ENCODE data around the gene KCNIP1.

KCNIP1 gene

GRCh38 chr5:170596482-170597044, 92.7 kb downstream of the KCNIP1 start:
- H3K9me3 ChIP-seq (ENCODE audit: control insufficient read depth, insufficient read depth, low read length), result no peaks in the 10 kb centered on the region
- H3K36me3 ChIP-seq (ENCODE audit: control insufficient read depth, insufficient read depth, low read length), result no peaks in the 10 kb centered on the region
- H3K27me3 ChIP-seq (ENCODE audit: control insufficient read depth, insufficient read depth, low read length), result no peaks in the 10 kb centered on the region
- no peak overlapping the region for H3K9ac ChIP-seq (ENCODE audit: low read depth, low read length)
- no peak overlapping the region for H3K4me3 ChIP-seq (ENCODE audit: low read depth, low read length)
- H3K4me1 ChIP-seq (ENCODE audit: control insufficient read depth, insufficient read depth, low read length), result no peaks in the 10 kb centered on the region

DNA sequence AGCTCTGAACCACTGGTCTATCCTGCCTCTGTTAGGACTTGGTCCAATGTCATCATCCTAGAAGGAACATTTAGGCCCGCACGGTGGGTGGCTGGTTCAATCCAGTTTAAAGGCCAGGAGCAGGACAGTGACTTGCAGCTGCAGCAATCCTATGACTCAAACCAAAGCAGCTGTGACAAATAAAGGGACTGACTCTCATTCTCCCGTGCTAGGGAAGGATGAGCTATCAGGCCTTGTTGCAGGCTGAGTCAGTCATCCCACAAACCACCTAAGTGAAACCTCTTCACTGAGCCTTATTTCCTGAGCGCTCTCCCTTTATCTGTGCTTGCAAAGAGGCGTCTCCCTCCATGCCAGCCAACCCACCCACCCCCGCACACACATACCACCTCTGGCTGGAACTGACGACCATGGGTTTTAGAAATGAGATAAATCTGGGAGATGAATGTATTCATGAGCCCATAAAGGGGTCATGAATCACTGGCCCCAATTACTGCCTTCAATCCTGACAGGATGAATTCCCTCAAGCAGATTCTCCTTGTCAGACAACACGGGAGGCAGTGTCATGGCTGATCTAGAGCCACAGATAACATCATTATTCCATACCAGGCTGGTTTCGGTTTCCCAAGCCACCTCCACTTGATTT, 93.4 kb downstream of the KCNIP1 start:
- no peaks in the 10 kb centered on the region for H3K27me3 ChIP-seq (ENCODE audit: control insufficient read depth, insufficient read depth, low read length)
- H3K4me1 ChIP-seq (ENCODE audit: control insufficient read depth, insufficient read depth, low read length), result no peaks in the 10 kb centered on the region
- H3K4me3 ChIP-seq (ENCODE audit: low read depth, low read length), result no peak overlapping the region
- no peak overlapping the region for H3K9ac ChIP-seq (ENCODE audit: low read depth, low read length)
- H3K36me3 ChIP-seq (ENCODE audit: control insufficient read depth, insufficient read depth, low read length), result no peaks in the 10 kb centered on the region
- H3K9me3 ChIP-seq (ENCODE audit: control insufficient read depth, insufficient read depth, low read length), result no peaks in the 10 kb centered on the region

DNA sequence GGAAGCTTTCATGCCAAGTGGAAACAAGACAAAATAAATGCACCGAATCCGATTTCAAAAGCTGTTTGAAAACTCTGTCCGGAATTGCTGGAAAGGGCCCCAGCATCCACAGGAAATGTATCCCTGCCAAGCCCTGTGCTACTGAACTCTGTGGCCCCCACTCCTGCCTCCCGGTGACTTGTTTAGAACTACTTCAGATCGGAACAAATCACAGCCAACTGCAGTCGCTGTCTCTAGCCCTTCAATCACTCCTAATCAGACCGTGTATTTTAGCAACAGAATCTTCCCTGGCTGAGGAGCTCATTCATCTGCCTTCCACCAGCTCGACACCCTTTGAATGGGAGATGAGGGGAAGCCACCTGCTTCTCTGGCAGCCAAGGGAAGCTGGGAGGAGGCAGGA, 94.1 kb downstream of the KCNIP1 start:
- Histone ChIP-seq H3K4me3 (ENCODE audit: low read depth, low read length) (no peak overlapping the region), H3K27me3 (ENCODE audit: control insufficient read depth, insufficient read depth, low read length) (no peaks in the 10 kb centered on the region), H3K9ac (ENCODE audit: low read depth, low read length) (no peak overlapping the region), H3K4me1 (ENCODE audit: control insufficient read depth, insufficient read depth, low read length) (no peaks in the 10 kb centered on the region), H3K36me3 (ENCODE audit: control insufficient read depth, insufficient read depth, low read length) (no peaks in the 10 kb centered on the region), H3K9me3 (ENCODE audit: control insufficient read depth, insufficient read depth, low read length) (no peaks in the 10 kb centered on the region)

- Histone ChIP-seq H3K4me3 (ENCODE audit: low read depth, low read length) (no peak overlapping the region), H3K4me1 (ENCODE audit: control insufficient read depth, insufficient read depth, low read length) (no peaks in the 10 kb centered on the region), H3K9ac (ENCODE audit: low read depth, low read length) (no peak overlapping the region), H3K9me3 (ENCODE audit: control insufficient read depth, insufficient read depth, low read length) (no peaks in the 10 kb centered on the region), H3K36me3 (ENCODE audit: control insufficient read depth, insufficient read depth, low read length) (no peaks in the 10 kb centered on the region), H3K27me3 (ENCODE audit: control insufficient read depth, insufficient read depth, low read length) (no peaks in the 10 kb centered on the region)
Observed at GRCh38 chr5:170599756-170600155, 95.9 kb downstream of the KCNIP1 start.

- no peaks in the 10 kb centered on the region for H3K36me3 ChIP-seq (ENCODE audit: control insufficient read depth, insufficient read depth, low read length)
- no peak overlapping the region for H3K9ac ChIP-seq (ENCODE audit: low read depth, low read length)
- no peaks in the 10 kb centered on the region for H3K27me3 ChIP-seq (ENCODE audit: control insufficient read depth, insufficient read depth, low read length)
- H3K4me3 ChIP-seq (ENCODE audit: low read depth, low read length), result no peak overlapping the region
- H3K4me1 ChIP-seq (ENCODE audit: control insufficient read depth, insufficient read depth, low read length), result no peaks in the 10 kb centered on the region
- H3K9me3 ChIP-seq (ENCODE audit: control insufficient read depth, insufficient read depth, low read length), result no peaks in the 10 kb centered on the region
Observed at GRCh38 chr5:170601619-170602018, 97.8 kb downstream of the KCNIP1 start.

GRCh38 chr5:170603109-170603508, 99.3 kb downstream of the KCNIP1 start:
- Histone ChIP-seq H3K4me1 (ENCODE audit: control insufficient read depth, insufficient read depth, low read length) (no peaks in the 10 kb centered on the region), H3K9me3 (ENCODE audit: control insufficient read depth, insufficient read depth, low read length) (no peaks in the 10 kb centered on the region), H3K4me3 (ENCODE audit: low read depth, low read length) (no peak overlapping the region), H3K27me3 (ENCODE audit: control insufficient read depth, insufficient read depth, low read length) (no peaks in the 10 kb centered on the region), H3K36me3 (ENCODE audit: control insufficient read depth, insufficient read depth, low read length) (no peaks in the 10 kb centered on the region), H3K9ac (ENCODE audit: low read depth, low read length) (no peak overlapping the region)

GRCh38 chr5:170603578-170604565, 100.1 kb downstream of the KCNIP1 start:
- no peak overlapping the region for H3K9ac ChIP-seq (ENCODE audit: low read depth, low read length)
- H3K27me3 ChIP-seq (ENCODE audit: control insufficient read depth, insufficient read depth, low read length), result no peaks in the 10 kb centered on the region
- H3K36me3 ChIP-seq (ENCODE audit: control insufficient read depth, insufficient read depth, low read length), result no peaks in the 10 kb centered on the region
- H3K4me1 ChIP-seq (ENCODE audit: control insufficient read depth, insufficient read depth, low read length), result no peaks in the 10 kb centered on the region
- H3K4me3 ChIP-seq (ENCODE audit: low read depth, low read length), result no peak overlapping the region
- H3K9me3 ChIP-seq (ENCODE audit: control insufficient read depth, insufficient read depth, low read length), result no peaks in the 10 kb centered on the region

DNA sequence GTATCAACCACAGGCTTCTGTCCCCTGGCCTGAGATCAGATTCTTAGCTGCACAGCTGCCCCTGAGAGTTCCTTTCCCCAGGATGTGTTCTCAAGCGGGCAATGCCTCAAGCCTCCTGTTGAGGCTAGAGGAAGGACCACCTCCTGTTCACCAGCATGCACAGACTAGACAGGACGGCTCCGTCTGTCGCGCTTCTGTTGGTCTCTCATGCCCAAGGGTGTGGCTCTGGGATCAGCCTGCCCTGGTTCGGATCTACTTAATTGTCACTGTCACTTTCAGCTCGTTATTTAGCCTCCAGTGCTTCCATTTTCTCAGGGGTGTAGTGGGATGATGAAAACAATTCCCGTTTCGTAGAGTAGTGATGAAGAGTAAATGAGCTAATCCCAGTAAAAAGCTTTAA, 103.1 kb downstream of the KCNIP1 start:
- H3K4me3 ChIP-seq (ENCODE audit: low read depth, low read length), result no peak overlapping the region
- no peaks in the 10 kb centered on the region for H3K27me3 ChIP-seq (ENCODE audit: control insufficient read depth, insufficient read depth, low read length)
- no peaks in the 10 kb centered on the region for H3K36me3 ChIP-seq (ENCODE audit: control insufficient read depth, insufficient read depth, low read length)
- no peaks in the 10 kb centered on the region for H3K9me3 ChIP-seq (ENCODE audit: control insufficient read depth, insufficient read depth, low read length)
- peaks cover 7% of the 10 kb centered on the region for H3K4me1 ChIP-seq (ENCODE audit: control insufficient read depth, insufficient read depth, low read length)
- H3K9ac ChIP-seq (ENCODE audit: low read depth, low read length), result no peak overlapping the region

GRCh38 chr5:170611449-170612090, 107.8 kb downstream of the KCNIP1 start:
- no peak overlapping the region for H3K4me3 ChIP-seq (ENCODE audit: low read depth, low read length)
- no peaks in the 10 kb centered on the region for H3K36me3 ChIP-seq (ENCODE audit: control insufficient read depth, insufficient read depth, low read length)
- H3K9me3 ChIP-seq (ENCODE audit: control insufficient read depth, insufficient read depth, low read length), result no peaks in the 10 kb centered on the region
- H3K4me1 ChIP-seq (ENCODE audit: control insufficient read depth, insufficient read depth, low read length), result peaks cover 18% of the 10 kb centered on the region
- H3K9ac ChIP-seq (ENCODE audit: low read depth, low read length), result no peak overlapping the region
- no peaks in the 10 kb centered on the region for H3K27me3 ChIP-seq (ENCODE audit: control insufficient read depth, insufficient read depth, low read length)

DNA sequence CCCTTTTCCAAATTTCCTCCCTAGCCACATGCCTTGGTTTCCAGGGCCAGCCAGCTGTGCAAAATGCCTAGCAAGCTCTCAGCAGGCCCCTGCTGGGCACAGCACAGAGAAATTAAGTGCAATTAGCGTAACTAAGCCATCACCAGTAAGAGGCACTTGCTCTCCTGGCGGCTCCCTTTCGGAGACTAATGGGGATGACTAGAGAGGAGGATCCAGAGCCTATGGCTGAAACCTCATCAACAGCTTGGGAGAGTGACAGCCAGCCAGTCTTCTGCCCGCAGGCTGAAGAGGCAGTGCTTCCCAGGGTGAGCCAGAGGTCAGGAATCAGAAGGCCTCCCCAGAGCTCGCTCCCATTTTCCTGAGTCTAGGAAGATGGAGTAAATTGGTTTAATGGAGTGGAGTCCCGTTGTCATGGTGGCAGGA, 108.4 kb downstream of the KCNIP1 start:
- Histone ChIP-seq H3K9ac (ENCODE audit: low read depth, low read length) (no peak overlapping the region), H3K9me3 (ENCODE audit: control insufficient read depth, insufficient read depth, low read length) (no peaks in the 10 kb centered on the region), H3K27me3 (ENCODE audit: control insufficient read depth, insufficient read depth, low read length) (no peaks in the 10 kb centered on the region), H3K4me3 (ENCODE audit: low read depth, low read length) (no peak overlapping the region), H3K4me1 (ENCODE audit: control insufficient read depth, insufficient read depth, low read length) (peaks cover 18% of the 10 kb centered on the region), H3K36me3 (ENCODE audit: control insufficient read depth, insufficient read depth, low read length) (no peaks in the 10 kb centered on the region)

DNA sequence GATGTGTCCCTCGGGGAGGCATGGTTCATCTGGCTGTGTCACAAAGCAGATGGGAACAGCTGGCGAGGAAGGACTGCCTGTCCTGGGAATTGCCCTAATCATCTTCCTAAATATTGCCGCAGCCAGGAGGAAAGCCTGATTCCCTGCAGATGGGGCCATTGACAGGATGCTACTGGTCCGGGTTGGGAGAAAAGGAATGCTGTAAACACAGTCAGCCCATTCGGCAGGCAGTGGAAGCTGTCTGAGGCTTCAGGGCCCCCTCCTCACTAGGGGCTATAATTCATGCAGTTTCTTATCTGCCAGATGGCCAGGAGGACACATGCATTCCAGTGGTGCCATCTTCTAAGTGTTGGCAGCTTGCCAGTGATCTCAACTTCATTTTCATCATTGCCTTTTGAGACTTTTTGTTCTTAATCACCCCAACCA, 110.3 kb downstream of the KCNIP1 start:
- H3K4me3 ChIP-seq (ENCODE audit: low read depth, low read length), result no peak overlapping the region
- H3K4me1 ChIP-seq (ENCODE audit: control insufficient read depth, insufficient read depth, low read length), result peaks cover 24% of the 10 kb centered on the region
- no peaks in the 10 kb centered on the region for H3K9me3 ChIP-seq (ENCODE audit: control insufficient read depth, insufficient read depth, low read length)
- H3K36me3 ChIP-seq (ENCODE audit: control insufficient read depth, insufficient read depth, low read length), result no peaks in the 10 kb centered on the region
- H3K27me3 ChIP-seq (ENCODE audit: control insufficient read depth, insufficient read depth, low read length), result peaks cover 2% of the 10 kb centered on the region
- H3K9ac ChIP-seq (ENCODE audit: low read depth, low read length), result no peak overlapping the region
